IgD-negative memory B cell (primary cell): ENCODE results near the gene NABP2. TPM values are rescaled to one million over a fixed set of nuclear protein-coding genes. Genes with fewer than 3 reads are reported as not detected.
A peak's percentile ranks its signal among the peaks of the same experiment; 100 is the strongest.
"Not testable (repeated sequence)": the region's sequence is repeated elsewhere in the genome, so short reads cannot be mapped to it uniquely, and the experiment has no call there.

Source experiments
- H3K27ac Mint-ChIP-seq, 3 donors: one replicate each; pipeline ENCODE4 v1.8.0; 2020 to 2022; ENCODE audit warnings: mild to moderate bottlenecking in 3 of 3, mixed read lengths in 3 of 3, moderate library complexity in 1 of 3
- H3K27me3 Mint-ChIP-seq: one replicate; pipeline ENCODE4 v1.8.0; 2021; ENCODE audit warnings: mixed read lengths
- H3K36me3 Mint-ChIP-seq: one replicate; pipeline ENCODE4 v1.8.0; 2020; ENCODE audit warnings: mild to moderate bottlenecking, mixed read lengths
- H3K4me1 Mint-ChIP-seq, 3 donors: one replicate each; pipeline ENCODE4 v1.8.0; 2020 to 2022; ENCODE audit warnings: mixed read lengths in 3 of 3, mild to moderate bottlenecking in 1 of 3
- H3K4me3 Mint-ChIP-seq, 4 donors: one replicate each; pipeline ENCODE4 v1.8.0; 2020 to 2022; ENCODE audit warnings: mild to moderate bottlenecking in 4 of 4, mixed read lengths in 4 of 4, moderate library complexity in 3 of 4
- H3K9me3 Mint-ChIP-seq, 3 donors: one replicate each; pipeline ENCODE4 v1.8.0; 2020 to 2021; ENCODE audit warnings: mixed read lengths in 3 of 3, mild to moderate bottlenecking in 1 of 3
- polyA plus RNA-seq: library from polyadenylated mRNA; unstranded; fragments of 300-500 nt; fragmentation: Illumina TruSeq; gene quantifications from one replicate; pipeline ENCODE4 v1.2.3, GENCODE V29; 2021

Gene NABP2
- polyA plus RNA-seq, 1 donor from 2014 or later: 6.5 TPM

- Mint-ChIP-seq H3K4me3 (peak overlapping the region; percentile 94 to 99 (median 96)), H3K4me1 (peaks cover 8 to 16% (median 9%) of the 10 kb centered on the region in 3 donors)
- not testable (repeated sequence) for H3K36me3 Mint-ChIP-seq
These were observed 42.0 kb downstream of the NABP2 start for GRCh38 chr12:56266068-56266692.

GRCh38 chr12:56266693-56267442, 42.7 kb downstream of the NABP2 start, which contains the start of gene COQ10A:
Gene COQ10A, plus strand, starts transcription at chr12:56266942. Its CDS starts 177 bp downstream, at chr12:56267119.
- H3K4me1 Mint-ChIP-seq: peaks cover 8 to 16% (median 9%) of the 10 kb centered on the region in 3 donors

More at GRCh38 chr12:56266068-56266692, 42.0 kb downstream of the NABP2 start:
- not testable (repeated sequence) for H3K9me3 Mint-ChIP-seq, H3K27me3 Mint-ChIP-seq
- peak overlapping the region; percentile 80 to 98 (median 93) for H3K27ac Mint-ChIP-seq

GRCh38 chr12:56267443-56268071, 43.4 kb downstream of the NABP2 start:
- Mint-ChIP-seq H3K27ac (peak overlapping the region; percentile 76 to 93 (median 80)), H3K9me3 (no peaks in the 10 kb centered on the region), H3K36me3 (no peaks in the 10 kb centered on the region), H3K4me3 (peak overlapping the region; percentile 94 to 99 (median 96)), H3K27me3 (no peaks in the 10 kb centered on the region), H3K4me1 (peaks cover 8 to 16% (median 9%) of the 10 kb centered on the region in 3 donors)

More at GRCh38 chr12:56266693-56267442, 42.7 kb downstream of the NABP2 start, which contains the start of gene COQ10A:
- H3K27ac Mint-ChIP-seq: peak within 1 kb of the TSS; percentile 80 to 98 (median 93)
- no peaks in the 10 kb centered on the region for H3K36me3 Mint-ChIP-seq
- peak within 1 kb of the TSS; percentile 94 to 99 (median 96) for H3K4me3 Mint-ChIP-seq
- H3K27me3 Mint-ChIP-seq: no peaks in the 10 kb centered on the region
- H3K9me3 Mint-ChIP-seq: no peaks in the 10 kb centered on the region

GRCh38 chr12:56271031-56271430, 46.9 kb downstream of the NABP2 start:
- Mint-ChIP-seq H3K36me3 (peaks cover 2% of the 10 kb centered on the region), H3K4me3 (no peak overlapping the region), H3K4me1 (peaks cover 8 to 14% (median 9%) of the 10 kb centered on the region in 3 donors), H3K27me3 (no peaks in the 10 kb centered on the region), H3K27ac (no peak overlapping the region), H3K9me3 (no peaks in the 10 kb centered on the region)

GRCh38 chr12:56272468-56272867, 48.3 kb downstream of the NABP2 start:
- not testable (repeated sequence) for H3K9me3 Mint-ChIP-seq, H3K36me3 Mint-ChIP-seq, H3K4me1 Mint-ChIP-seq, H3K27ac Mint-ChIP-seq, H3K27me3 Mint-ChIP-seq, H3K4me3 Mint-ChIP-seq

GRCh38 chr12:56274299-56274698, 50.2 kb downstream of the NABP2 start:
- H3K4me1 Mint-ChIP-seq: peaks cover 0 to under 1% (median 0%) of the 10 kb centered on the region in 3 donors
- no peak overlapping the region for H3K27ac Mint-ChIP-seq
- no peaks in the 10 kb centered on the region for H3K9me3 Mint-ChIP-seq
- H3K4me3 Mint-ChIP-seq: no peak overlapping the region
- H3K27me3 Mint-ChIP-seq: no peaks in the 10 kb centered on the region
- peaks cover 5% of the 10 kb centered on the region for H3K36me3 Mint-ChIP-seq

- H3K36me3 Mint-ChIP-seq: peaks cover 8% of the 10 kb centered on the region
- no peak overlapping the region for H3K4me3 Mint-ChIP-seq
- no peaks in the 10 kb centered on the region for H3K9me3 Mint-ChIP-seq
- H3K27ac Mint-ChIP-seq: no peak overlapping the region
- H3K27me3 Mint-ChIP-seq: no peaks in the 10 kb centered on the region
- peaks cover 0 to 7% (median 3%) of the 10 kb centered on the region in 3 donors for H3K4me1 Mint-ChIP-seq
These were observed 54.8 kb downstream of the NABP2 start for GRCh38 chr12:56278905-56279304.

Other genes with a start within 250 kb of the NABP2 start
- gene SUOX, start 227.1 kb upstream of the NABP2 start, polyA plus RNA-seq: 1.3 TPM
- 0.35 TPM for gene IKZF4, start 203.3 kb upstream of the NABP2 start, polyA plus RNA-seq
- 1,297 TPM for gene RPS26, start 182.4 kb upstream of the NABP2 start, polyA plus RNA-seq
- 0.83 TPM for gene ERBB3, start 144.2 kb upstream of the NABP2 start, polyA plus RNA-seq
- 112 TPM for gene PA2G4, start 119.8 kb upstream of the NABP2 start, polyA plus RNA-seq
- gene RPL41, start 107.7 kb upstream of the NABP2 start, polyA plus RNA-seq: 8,874 TPM
- 2.9 TPM for gene ZC3H10, start 106.1 kb upstream of the NABP2 start, polyA plus RNA-seq
- 156 TPM for gene ESYT1, start 96.1 kb upstream of the NABP2 start, polyA plus RNA-seq
- gene MYL6B, start 71.8 kb upstream of the NABP2 start, polyA plus RNA-seq: 25.2 TPM
- gene MYL6, start 66.0 kb upstream of the NABP2 start, polyA plus RNA-seq: 1,656 TPM
- 81.9 TPM for gene SMARCC2, start 34.9 kb upstream of the NABP2 start, polyA plus RNA-seq
- 104 TPM for gene RNF41, start 2.4 kb upstream of the NABP2 start, polyA plus RNA-seq
- not detected for gene SLC39A5, start 5.7 kb downstream of the NABP2 start, polyA plus RNA-seq
- 19.6 TPM for gene ANKRD52, start 34.0 kb downstream of the NABP2 start, polyA plus RNA-seq
- gene COQ10A, start 42.6 kb downstream of the NABP2 start, polyA plus RNA-seq: 15.1 TPM
- 79.3 TPM for gene CS, start 76.0 kb downstream of the NABP2 start, polyA plus RNA-seq
- gene CNPY2, start 91.6 kb downstream of the NABP2 start, polyA plus RNA-seq: 160 TPM
- 5.5 TPM for gene PAN2, start 109.7 kb downstream of the NABP2 start, polyA plus RNA-seq
- 12.4 TPM for gene IL23A, start 114.5 kb downstream of the NABP2 start, polyA plus RNA-seq
- 87.7 TPM for gene STAT2, start 135.8 kb downstream of the NABP2 start, polyA plus RNA-seq
- not detected for gene APOF, start 138.5 kb downstream of the NABP2 start, polyA plus RNA-seq
- gene TIMELESS, start 225.1 kb downstream of the NABP2 start, polyA plus RNA-seq: 14.3 TPM
- not detected for gene MIP, start 230.3 kb downstream of the NABP2 start, polyA plus RNA-seq
- 1.3 TPM for gene SPRYD4, start 244.2 kb downstream of the NABP2 start, polyA plus RNA-seq